ENCODE measurements around the gene FAM168B. TPM values are rescaled to one million over a fixed set of nuclear protein-coding genes. Genes with fewer than 3 reads are reported as not detected.

FAM168B gene, protein sequence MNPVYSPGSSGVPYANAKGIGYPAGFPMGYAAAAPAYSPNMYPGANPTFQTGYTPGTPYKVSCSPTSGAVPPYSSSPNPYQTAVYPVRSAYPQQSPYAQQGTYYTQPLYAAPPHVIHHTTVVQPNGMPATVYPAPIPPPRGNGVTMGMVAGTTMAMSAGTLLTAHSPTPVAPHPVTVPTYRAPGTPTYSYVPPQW
- total RNA-seq = 100 to 1,000 TPM in 1 of 2 donors, 10 to 100 TPM in 1; 97.8 to 124 TPM

DNA sequence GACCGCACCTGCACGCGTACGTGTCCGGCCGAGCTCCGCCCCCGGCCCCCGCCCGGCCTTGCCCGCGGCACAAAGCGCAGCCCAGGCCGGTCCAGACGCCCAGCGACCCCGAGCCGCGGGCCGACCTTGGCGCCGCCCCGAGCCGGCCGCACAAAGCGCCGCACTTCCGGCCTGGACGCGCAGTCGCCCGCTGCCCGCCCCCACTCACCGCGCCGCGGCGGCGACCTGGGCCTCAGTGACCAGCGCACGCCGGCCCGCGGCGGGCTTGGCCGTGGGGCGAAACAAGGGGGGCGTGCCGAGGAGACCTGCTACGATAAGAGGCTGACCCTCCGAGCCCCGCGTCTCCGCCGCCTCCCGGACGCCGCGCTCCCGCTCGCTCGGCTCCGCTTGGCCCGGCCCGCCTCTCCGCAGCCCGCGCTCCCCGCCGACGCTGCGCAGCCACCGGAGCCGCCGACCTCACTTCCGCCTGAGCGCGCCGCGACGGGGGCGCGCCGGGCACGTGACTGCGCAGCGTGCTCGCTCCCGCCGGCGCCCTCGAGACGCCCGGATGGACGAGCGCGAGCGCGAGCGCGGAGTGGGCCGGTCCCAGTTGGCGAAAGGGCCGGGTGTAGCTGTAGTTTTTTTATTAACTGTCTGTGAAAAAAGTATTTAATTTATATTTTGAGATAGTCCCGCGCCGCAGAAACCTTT lies at the start of gene FAM168B:
TSS of gene FAM168B (minus strand) at position 455 of the 690 bp plus-strand sequence. CDS start 10,814 bp downstream, outside the sequence.
- H3K27me3 ChIP-seq = no peaks in the 10 kb centered on the region
- H3K4me3 ChIP-seq = peak within 1 kb of the TSS; percentile 65 to 71
- no peaks in the 10 kb centered on the region for H3K9me3 ChIP-seq
- peaks cover 11% of the 10 kb centered on the region for H3K36me3 ChIP-seq
- TF ChIP-seq, protein P1, sequence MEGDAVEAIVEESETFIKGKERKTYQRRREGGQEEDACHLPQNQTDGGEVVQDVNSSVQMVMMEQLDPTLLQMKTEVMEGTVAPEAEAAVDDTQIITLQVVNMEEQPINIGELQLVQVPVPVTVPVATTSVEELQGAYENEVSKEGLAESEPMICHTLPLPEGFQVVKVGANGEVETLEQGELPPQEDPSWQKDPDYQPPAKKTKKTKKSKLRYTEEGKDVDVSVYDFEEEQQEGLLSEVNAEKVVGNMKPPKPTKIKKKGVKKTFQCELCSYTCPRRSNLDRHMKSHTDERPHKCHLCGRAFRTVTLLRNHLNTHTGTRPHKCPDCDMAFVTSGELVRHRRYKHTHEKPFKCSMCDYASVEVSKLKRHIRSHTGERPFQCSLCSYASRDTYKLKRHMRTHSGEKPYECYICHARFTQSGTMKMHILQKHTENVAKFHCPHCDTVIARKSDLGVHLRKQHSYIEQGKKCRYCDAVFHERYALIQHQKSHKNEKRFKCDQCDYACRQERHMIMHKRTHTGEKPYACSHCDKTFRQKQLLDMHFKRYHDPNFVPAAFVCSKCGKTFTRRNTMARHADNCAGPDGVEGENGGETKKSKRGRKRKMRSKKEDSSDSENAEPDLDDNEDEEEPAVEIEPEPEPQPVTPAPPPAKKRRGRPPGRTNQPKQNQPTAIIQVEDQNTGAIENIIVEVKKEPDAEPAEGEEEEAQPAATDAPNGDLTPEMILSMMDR (IDR thresholded peaks at IDR 0.05) = peak in 1 of 2 donors; percentile 20
- DNase-seq (ENCODE audit: low spot score) = peak; percentile 88
- peak within 1 kb of the TSS; percentile 91 to 93 for H3K27ac ChIP-seq
- peaks cover 0 to 20% of the 10 kb centered on the region in 2 donors for H3K4me1 ChIP-seq

DNA sequence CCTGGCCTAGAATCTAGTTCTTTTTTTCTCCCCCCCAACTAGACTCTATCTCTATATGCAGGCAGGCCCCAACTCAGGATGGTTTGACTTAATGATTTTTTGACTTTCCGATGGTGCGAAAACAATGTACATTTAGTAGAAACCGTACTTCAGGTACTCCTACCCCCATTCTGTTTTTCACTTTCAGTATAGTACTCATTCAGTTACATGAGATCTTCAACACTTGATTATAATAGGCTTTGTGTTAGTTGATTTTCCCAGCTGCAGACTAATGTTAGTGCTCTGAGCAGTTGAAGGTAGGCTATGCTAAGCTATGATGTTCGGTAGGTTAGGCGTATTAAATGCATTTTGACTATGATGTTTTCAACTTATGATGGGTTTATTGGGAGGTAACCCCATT lies 49.6 kb upstream of the FAM168B start:
- TF ChIP-seq, protein P1 (IDR thresholded peaks at IDR 0.05) = no peak
- DNase-seq (ENCODE audit: low spot score) = no peak
- Histone ChIP-seq H3K27me3 (no peaks in the 10 kb centered on the region), H3K4me3 (no peak overlapping the region), H3K27ac (no peak overlapping the region), H3K4me1 (no peaks in the 10 kb centered on the region), H3K9me3 (no peaks in the 10 kb centered on the region), H3K36me3 (peaks cover 55% of the 10 kb centered on the region)

DNA sequence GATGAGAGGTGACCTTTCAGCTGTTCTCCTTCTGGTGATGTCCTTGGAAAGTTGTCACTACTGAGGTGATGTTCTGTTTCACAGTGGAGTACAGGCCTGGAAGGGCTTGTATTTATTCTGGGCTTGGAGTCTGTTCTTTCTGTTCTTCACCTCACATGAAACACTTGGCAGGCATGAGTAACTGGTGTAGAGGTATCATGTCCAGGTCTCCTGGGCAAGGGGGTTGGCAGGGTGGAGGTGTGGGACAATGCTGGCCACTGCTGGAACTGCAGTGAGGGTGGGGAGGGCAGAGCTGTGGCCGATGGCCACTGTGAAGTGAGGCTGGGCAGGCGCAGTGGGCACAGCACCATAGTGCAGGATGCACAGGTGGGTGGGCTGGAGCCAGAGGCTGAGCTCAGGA lies 47.3 kb upstream of the FAM168B start:
- Histone ChIP-seq H3K4me3 (no peak overlapping the region), H3K9me3 (no peaks in the 10 kb centered on the region), H3K27me3 (no peaks in the 10 kb centered on the region), H3K36me3 (peaks cover 40% of the 10 kb centered on the region), H3K27ac (no peak overlapping the region), H3K4me1 (no peaks in the 10 kb centered on the region)
- no peak for DNase-seq (ENCODE audit: low spot score)
- TF ChIP-seq, protein P1 (IDR thresholded peaks at IDR 0.05) = no peak

DNA sequence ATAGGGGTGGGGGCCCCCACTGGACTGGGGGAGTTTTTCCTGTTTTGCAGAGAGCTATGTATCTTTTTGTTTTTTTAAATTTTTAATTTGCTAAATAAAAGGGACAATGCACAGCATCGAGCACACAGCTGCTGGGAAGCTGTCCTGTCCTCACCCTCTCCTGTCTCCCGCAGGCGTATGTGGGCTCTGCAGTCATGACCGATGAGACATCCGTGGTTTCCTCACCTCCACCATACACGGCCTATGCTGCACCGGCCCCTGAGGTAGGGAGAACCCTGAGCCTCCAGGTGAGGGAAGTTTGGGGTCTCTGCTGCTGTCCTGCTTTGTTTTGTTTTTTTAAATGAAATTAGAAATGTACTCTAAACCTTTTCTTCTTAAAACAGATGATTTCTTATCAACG lies 39.5 kb upstream of the FAM168B start:
- TF ChIP-seq, protein P1 (IDR thresholded peaks at IDR 0.05) = no peak
- Histone ChIP-seq H3K9me3 (no peaks in the 10 kb centered on the region), H3K4me1 (no peaks in the 10 kb centered on the region), H3K36me3 (peaks cover 21% of the 10 kb centered on the region), H3K27ac (no peak overlapping the region), H3K27me3 (no peaks in the 10 kb centered on the region), H3K4me3 (no peak overlapping the region)
- no peak for DNase-seq (ENCODE audit: low spot score)

DNA sequence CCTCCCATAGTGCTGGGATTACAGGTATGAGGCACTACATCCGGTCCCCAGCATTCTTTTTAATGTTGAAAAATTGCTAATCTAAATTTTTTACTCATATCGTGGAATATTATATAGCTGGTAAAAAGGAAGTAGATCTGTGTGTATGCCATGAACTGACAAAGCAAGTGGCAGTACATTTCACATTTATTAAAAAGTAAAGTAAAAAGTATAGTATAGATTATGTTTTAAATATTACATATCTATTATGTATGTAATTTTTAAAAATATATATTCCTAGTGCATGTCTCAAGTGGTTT lies 37.0 kb upstream of the FAM168B start:
- DNase-seq (ENCODE audit: low spot score) = no peak
- Histone ChIP-seq H3K9me3 (no peaks in the 10 kb centered on the region), H3K36me3 (peaks cover 43% of the 10 kb centered on the region), H3K27me3 (no peaks in the 10 kb centered on the region), H3K4me3 (no peak overlapping the region), H3K27ac (no peak overlapping the region), H3K4me1 (no peaks in the 10 kb centered on the region)
- TF ChIP-seq, protein P1 (IDR thresholded peaks at IDR 0.05) = no peak
